ENCODE measurements around the gene PBX3. TPM values are rescaled to one million over a fixed set of nuclear protein-coding genes. Genes with fewer than 3 reads are reported as not detected.

Gene PBX3
- total and polyA plus RNA-seq, 8 donors: 36.3 to 53.6 (median 42.8) TPM

- Histone ChIP-seq H3K27ac (no peak overlapping the region), H3K36me3 (peaks cover 0 to 8% of the 10 kb centered on the region in 2 donors), H3K4me3 (no peak overlapping the region), H3K27me3 (no peaks in the 10 kb centered on the region), H3K9me3 (no peaks in the 10 kb centered on the region), H3K4me1 (no peaks in the 10 kb centered on the region)
- no peak for TF ChIP-seq CTCF (IDR thresholded peaks at IDR 0.05)
- ATAC-seq (no peak), DNase-seq (no peak)
- intact Hi-C loops (cut with DNase I): no loop called here
Measured at GRCh38 chr9:125971050-125971449, 223.9 kb downstream of the PBX3 start.

GRCh38 chr9:125972012-125972729 lies 225.0 kb downstream of the PBX3 start:
- no peak overlapping the region for H3K4me3 ChIP-seq
- no peaks in the 10 kb centered on the region for H3K36me3 ChIP-seq
- no peak overlapping the region for H3K27ac ChIP-seq

GRCh38 chr9:125973547-125973946 lies 226.4 kb downstream of the PBX3 start:
- Histone ChIP-seq H3K27me3 (no peaks in the 10 kb centered on the region), H3K9me3 (no peaks in the 10 kb centered on the region), H3K27ac (no peak overlapping the region), H3K36me3 (no peaks in the 10 kb centered on the region), H3K4me3 (no peak overlapping the region), H3K4me1 (no peaks in the 10 kb centered on the region)
- no peak for TF ChIP-seq CTCF (IDR thresholded peaks at IDR 0.05)
- ATAC-seq (no peak), DNase-seq (no peak)
- intact Hi-C loops (cut with DNase I): no loop called here

More at GRCh38 chr9:125972012-125972729, 225.0 kb downstream of the PBX3 start:
- DNase-seq: no peak
- intact Hi-C loops (cut with DNase I): no loop called here
- Histone ChIP-seq H3K27me3 (no peaks in the 10 kb centered on the region), H3K4me1 (no peaks in the 10 kb centered on the region), H3K9me3 (no peaks in the 10 kb centered on the region)
- no peak for TF ChIP-seq CTCF (IDR thresholded peaks at IDR 0.05)
- no peak for ATAC-seq

GRCh38 chr9:125974705-125975104 lies 227.5 kb downstream of the PBX3 start:
- Histone ChIP-seq H3K9me3 (peaks cover 0 to 4% of the 10 kb centered on the region in 2 donors), H3K27me3 (no peaks in the 10 kb centered on the region), H3K27ac (no peak overlapping the region), H3K4me3 (no peak overlapping the region), H3K36me3 (no peaks in the 10 kb centered on the region), H3K4me1 (no peaks in the 10 kb centered on the region)
- DNase-seq (no peak), ATAC-seq (no peak)
- TF ChIP-seq CTCF (IDR thresholded peaks at IDR 0.05): no peak
- intact Hi-C loops (cut with DNase I): no loop called here

GRCh38 chr9:125977223-125977622 lies 230.1 kb downstream of the PBX3 start:
- no peaks in the 10 kb centered on the region for H3K4me1 ChIP-seq
- DNase-seq (no peak), ATAC-seq (no peak)
- no peak overlapping the region for H3K27ac ChIP-seq
- no peak overlapping the region for H3K4me3 ChIP-seq
- H3K9me3 ChIP-seq: peaks cover 0 to 12% of the 10 kb centered on the region in 2 donors
- TF ChIP-seq CTCF (IDR thresholded peaks at IDR 0.05): no peak
- H3K27me3 ChIP-seq: no peaks in the 10 kb centered on the region
- intact Hi-C loops (cut with DNase I): no loop called here
- H3K36me3 ChIP-seq: no peaks in the 10 kb centered on the region

All from left lung (tissue), 10 donors.